GM21526 (cell line): Measurements from ENCODE around the gene ATG14.
"Not testable (repeated sequence)": the region's sequence is repeated elsewhere in the genome, so short reads cannot be mapped to it uniquely, and the experiment has no call there.

Experiments used
- ATAC-seq: cut with Tn5 transposase; IDR thresholded peaks from one replicate; pipeline ENCODE4 v1.9.1; 2021; ENCODE audit warnings: moderate library complexity; ENCODE audit not compliant: unreplicated experiment, low FRiP score

ATG14 gene

GRCh38 chr14:55353686-55354467 is 57.8 kb downstream of the ATG14 start:
- no peak for ATAC-seq

DNA sequence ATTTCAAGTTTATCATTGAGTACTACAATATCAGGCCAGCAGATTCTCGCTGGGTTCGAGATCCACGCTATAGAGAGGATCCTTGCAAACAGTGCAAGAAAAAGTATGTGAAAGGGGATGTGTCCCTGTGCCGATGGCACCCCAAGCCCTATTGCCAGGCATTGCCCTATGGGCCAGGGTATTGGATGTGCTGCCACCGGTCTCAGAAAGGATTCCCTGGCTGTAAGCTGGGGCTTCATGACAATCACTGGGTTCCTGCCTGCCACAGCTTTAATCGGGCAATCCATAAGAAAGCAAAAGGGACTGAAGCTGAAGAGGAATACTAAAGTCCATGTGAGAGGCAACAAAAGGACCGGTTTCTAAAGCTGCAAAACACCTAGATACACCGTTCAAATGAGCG is 59.4 kb downstream of the ATG14 start:
- no peak for ATAC-seq

DNA sequence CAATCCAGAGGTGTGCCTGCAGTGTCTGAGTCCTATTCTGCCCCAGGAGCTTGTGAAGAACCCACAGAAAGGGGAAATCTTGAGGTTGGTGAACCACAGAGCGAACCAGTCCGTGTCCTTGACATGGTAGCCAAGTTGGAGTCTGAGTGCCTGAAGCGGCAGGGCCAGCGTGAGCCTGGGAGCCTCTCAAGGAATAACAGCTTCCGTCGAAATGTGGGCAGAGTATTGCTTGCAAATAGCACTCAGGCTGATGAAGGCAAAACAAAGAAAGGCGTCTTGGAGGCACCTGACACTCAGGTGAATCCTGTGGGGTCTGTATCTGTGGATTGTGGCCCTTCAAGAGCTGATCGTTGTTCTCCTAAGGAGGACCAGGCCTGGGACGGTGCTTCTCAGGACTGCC is 60.5 kb downstream of the ATG14 start:
- ATAC-seq, result no peak

DNA sequence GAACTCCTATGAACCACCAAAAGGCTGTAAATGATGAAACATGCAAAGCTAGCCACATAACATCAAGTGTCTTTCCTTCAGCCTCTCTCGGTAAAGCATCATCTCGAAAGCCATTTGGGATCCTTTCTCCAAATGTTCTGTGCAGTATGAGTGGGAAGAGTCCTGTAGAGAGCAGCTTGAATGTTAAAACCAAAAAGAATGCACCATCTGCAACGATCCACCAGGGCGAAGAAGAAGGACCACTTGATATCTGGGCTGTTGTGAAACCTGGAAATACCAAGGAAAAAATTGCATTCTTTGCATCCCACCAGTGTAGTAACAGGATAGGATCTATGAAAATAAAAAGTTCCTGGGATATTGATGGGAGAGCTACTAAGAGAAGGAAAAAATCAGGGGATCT is 61.2 kb downstream of the ATG14 start:
- no peak for ATAC-seq

- no peak for ATAC-seq
Measured at GRCh38 chr14:55349565-55349964, 62.1 kb downstream of the ATG14 start.

DNA sequence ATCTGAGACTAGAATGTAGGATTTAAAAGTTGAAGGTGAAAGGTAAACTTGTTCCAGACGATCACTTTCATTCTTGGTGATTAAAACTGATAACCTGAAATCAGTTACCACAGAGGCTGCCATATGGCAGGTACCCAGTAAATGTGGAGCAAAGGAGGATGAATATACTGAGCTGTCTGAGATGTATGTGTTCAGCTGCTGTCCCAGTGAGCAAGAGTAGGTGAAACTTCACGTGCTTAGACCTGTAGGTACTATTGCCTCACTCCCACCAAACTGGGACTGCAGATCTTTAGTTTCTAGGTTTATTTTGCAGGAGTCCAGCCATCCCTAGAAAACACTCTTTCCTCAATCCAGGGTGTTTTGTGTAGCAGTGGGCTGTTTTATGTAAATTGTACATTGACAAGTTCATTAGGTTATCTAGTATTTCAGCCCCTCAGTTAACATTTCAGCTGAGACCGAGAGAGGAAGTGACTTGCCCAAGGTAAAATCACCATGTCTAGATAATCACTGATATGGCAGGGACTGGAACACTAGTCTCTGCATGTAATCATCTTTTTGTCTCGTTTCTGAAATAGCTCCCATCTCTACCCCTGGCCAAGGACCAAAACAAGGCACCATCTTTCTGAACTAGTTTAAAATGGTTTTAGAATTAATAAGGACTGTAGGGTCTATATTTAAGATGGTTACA is 62.7 kb downstream of the ATG14 start:
- no peak for ATAC-seq

DNA sequence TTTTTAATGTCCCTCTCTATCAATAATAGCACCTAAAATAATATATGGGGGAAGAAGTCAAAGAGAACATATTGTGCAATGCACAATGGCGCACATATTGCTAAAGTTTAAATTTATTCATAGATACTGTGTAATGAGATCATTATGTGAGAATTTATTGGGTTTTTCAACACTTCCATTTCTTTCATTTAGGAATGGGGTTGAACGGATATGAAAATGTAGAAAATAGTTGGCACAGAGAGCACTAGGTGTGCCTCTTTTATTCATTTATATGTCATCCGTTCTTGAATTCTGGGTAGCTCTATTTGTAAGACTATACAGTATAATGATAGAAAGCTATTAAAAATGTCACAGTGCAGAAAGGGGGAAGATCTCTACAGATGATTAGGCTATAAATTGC is 63.9 kb downstream of the ATG14 start:
- no peak for ATAC-seq

GRCh38 chr14:55347040-55347439 is 64.6 kb downstream of the ATG14 start:
- no peak for ATAC-seq

DNA sequence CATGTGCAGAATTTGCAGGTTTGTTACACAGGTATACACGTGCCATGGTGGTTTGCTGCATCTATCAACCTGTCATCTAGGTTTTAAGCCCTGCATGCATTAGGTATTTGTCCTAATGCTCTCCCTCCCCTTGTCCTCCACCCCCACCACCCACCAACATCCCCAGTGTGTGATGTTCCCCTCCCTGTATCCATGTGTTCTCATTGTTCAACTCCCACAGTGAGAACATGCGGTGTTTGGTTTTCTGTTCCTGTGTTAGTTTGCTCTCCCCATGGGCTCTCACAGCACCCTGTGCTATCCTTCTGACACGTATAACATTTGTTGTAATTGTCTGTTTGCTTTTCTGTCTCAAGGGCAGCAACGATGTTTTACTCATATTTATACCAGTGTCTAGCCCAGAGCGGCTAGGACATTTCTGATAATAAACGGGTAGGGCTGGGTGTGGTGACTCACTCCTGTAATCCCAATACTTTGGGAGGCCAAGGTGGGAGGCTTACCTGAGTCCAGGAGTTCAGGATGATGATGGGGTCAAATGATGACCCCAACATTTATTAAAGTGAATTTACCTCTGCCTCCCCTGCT is 67.0 kb downstream of the ATG14 start:
- not testable (repeated sequence) for ATAC-seq

DNA sequence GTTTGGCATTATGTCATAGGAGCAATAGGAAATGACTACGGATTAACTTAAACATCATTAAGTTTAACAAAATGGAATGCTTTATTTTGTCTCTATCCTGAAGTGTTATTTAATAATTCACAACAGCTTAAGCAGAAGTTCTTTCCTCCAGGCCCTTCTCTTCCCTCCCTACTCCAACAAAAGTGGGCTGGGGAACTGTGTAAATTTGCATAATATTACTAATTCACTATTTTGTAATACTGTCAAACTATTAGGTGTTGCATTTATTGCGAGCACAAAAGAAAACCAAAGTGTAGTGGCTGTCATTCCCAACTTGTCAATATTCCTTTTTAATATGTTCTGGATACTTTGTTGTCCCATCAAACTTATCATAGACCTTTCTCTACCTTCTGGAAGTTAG is 69.8 kb downstream of the ATG14 start:
- no peak for ATAC-seq

GRCh38 chr14:55340482-55340881 is 71.1 kb downstream of the ATG14 start:
- ATAC-seq, result no peak

DNA sequence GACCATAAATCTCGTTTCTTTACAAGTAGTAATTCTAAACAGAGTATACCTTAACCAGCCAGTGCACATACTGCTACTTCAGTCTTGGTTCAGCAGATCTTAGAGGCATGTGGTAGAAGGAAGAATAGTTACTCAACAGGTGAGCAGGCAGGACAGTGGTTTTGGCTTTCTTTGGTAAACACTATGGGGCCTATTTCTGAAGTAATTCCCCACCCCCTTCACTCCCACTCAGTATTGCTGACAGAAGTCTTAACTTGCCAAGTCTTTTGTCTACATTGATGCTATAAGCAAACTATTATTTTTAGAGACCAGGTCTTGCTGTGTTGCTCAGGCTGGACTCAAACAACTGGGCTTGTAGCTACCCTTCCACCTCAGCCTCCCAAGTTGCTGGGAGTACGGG is 71.9 kb downstream of the ATG14 start:
- ATAC-seq, result peak; percentile 82

GRCh38 chr14:55336691-55337090 is 74.9 kb downstream of the ATG14 start:
- no peak for ATAC-seq

GRCh38 chr14:55336162-55336561 is 75.5 kb downstream of the ATG14 start:
- ATAC-seq, result no peak

- ATAC-seq, result no peak
Measured at GRCh38 chr14:55333711-55334485, 77.7 kb downstream of the ATG14 start.

- no peak for ATAC-seq
Measured at GRCh38 chr14:55332654-55333570, 78.7 kb downstream of the ATG14 start.

DNA sequence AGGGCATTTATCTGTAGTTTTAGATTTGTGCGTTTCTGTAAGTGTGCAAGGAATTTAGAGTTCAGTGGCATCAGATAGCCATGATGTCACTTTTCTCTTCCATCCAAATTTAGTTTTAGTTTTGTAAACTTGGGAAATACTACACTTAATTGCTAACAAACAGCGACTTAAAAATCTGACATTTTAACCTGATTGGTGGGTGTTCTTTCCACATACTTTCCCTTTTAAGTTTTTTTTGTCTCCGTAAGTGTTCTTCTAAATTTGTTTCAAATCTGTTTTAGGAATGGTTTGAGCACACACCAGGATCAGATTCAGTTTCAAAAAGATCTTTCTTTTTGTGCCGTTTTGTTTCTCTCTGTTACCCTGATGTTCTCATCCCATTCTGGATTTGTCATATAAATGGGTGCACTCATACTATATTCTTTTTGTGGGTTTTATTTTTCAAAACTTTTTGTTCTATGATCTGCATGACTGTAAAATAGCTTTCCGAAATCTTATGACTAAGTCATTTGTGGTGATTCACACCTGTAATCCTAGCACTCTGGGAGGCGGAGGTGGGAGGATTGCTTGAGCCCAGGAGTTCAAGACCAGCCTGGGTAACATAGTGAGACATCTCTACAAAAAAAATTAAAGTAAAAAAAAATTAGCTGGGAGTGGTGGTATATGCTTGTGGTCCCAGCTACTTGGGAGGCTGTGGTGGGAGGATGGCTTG is 81.5 kb downstream of the ATG14 start:
- ATAC-seq, result no peak

GRCh38 chr14:55328317-55328716 is 83.3 kb downstream of the ATG14 start:
- ATAC-seq, result no peak

DNA sequence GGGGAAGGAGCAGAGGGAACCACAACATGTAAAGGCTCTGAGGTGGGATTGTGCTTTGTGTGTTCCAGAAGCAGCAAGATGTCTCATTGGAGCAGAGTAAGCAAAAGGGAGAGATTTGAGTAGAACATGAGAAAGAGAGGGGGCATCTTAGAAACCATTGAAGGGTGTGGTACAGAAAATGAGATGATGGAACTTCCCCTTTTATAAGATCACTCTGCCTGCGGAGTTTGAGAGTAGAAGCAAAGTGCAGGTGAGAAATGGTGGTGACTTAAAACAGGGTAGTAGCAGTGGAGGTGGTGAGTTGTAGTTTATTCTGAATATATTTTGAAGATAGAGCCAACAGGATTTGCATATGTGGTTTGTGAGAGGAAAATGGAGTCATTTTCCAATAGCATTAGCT is 84.5 kb downstream of the ATG14 start:
- peak; percentile 81 for ATAC-seq
